BE2C (cell line): ENCODE data around the gene PDE6D.

ENCODE experiments used
- DNase-seq: peaks from one replicate; pipeline ENCODE4 v3.0.0-alpha.2; 2020
- H3K27me3 ChIP-seq: fragments of 250-450 bp; sonication (Bioruptor Pico); 2 replicates; pipeline ENCODE4 v1.5.1; 2020; ENCODE audit warnings: mild to moderate bottlenecking
- H3K36me3 ChIP-seq: fragments of 250-450 bp; sonication (Bioruptor Pico); 2 replicates; pipeline ENCODE4 v1.5.1; 2020; ENCODE audit warnings: mild to moderate bottlenecking
- H3K4me1 ChIP-seq: fragments of 250-450 bp; sonication (Bioruptor Pico); 2 replicates; pipeline ENCODE4 v1.5.1; 2020
- H3K4me3 ChIP-seq: 2 replicates; pipeline ENCODE4 v1.5.1; 2011; ENCODE audit warnings: low read depth, low read length
- H3K9me3 ChIP-seq: fragments of 250-450 bp; sonication (Bioruptor Pico); 2 replicates; pipeline ENCODE4 v1.5.1; 2020
- TF ChIP-seq, protein P1 (sequence below): IDR thresholded peaks from 2 replicates; pipeline ENCODE4 v1.5.1; 2012; ENCODE audit warnings: mild to moderate bottlenecking, low read depth, low read length

Gene PDE6D

DNA sequence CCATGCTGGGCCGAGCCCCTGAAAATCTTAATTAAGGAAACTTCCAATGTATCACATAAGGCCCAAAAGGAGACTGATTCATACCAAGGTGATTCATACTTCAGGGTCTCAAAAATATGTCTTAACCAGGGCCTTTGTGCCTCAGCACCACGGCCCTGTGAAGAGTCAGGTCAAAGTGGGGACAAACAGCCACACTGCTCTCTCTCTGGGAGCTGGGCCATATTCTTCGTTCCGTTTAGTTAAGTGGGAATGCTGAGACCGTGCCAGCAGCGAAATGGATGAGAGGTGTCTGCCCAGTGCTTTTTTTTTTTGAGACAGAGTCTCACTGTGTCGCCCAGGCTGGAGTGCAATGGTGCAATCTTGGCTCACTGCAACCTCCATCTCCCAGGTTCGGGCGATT is 82.1 kb downstream of the PDE6D start:
- Histone ChIP-seq H3K27me3 (no peaks in the 10 kb centered on the region), H3K4me3 (no peak overlapping the region), H3K36me3 (no peaks in the 10 kb centered on the region), H3K9me3 (no peaks in the 10 kb centered on the region), H3K4me1 (no peaks in the 10 kb centered on the region)
- TF ChIP-seq, protein P1, sequence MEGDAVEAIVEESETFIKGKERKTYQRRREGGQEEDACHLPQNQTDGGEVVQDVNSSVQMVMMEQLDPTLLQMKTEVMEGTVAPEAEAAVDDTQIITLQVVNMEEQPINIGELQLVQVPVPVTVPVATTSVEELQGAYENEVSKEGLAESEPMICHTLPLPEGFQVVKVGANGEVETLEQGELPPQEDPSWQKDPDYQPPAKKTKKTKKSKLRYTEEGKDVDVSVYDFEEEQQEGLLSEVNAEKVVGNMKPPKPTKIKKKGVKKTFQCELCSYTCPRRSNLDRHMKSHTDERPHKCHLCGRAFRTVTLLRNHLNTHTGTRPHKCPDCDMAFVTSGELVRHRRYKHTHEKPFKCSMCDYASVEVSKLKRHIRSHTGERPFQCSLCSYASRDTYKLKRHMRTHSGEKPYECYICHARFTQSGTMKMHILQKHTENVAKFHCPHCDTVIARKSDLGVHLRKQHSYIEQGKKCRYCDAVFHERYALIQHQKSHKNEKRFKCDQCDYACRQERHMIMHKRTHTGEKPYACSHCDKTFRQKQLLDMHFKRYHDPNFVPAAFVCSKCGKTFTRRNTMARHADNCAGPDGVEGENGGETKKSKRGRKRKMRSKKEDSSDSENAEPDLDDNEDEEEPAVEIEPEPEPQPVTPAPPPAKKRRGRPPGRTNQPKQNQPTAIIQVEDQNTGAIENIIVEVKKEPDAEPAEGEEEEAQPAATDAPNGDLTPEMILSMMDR: no peak
- no peak for DNase-seq

DNA sequence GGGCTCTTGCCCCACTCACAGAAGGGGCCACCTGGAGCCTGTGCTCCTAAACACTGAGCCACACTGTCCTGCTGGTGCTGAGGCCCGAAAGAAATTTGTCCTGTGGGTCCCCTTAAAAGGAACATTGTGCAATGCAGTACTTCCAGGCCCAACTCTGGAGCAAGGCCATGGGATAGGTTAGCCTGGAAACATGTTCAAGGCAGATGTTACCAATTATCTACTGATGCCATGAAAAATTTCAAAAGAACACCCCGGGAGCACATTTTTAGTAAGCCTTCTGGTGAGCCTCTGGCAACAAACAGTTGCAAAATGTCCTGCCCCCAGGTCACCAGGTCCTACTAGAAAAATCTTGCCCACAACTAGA is 85.1 kb downstream of the PDE6D start:
- TF ChIP-seq, protein P1: no peak
- Histone ChIP-seq H3K4me1 (no peaks in the 10 kb centered on the region), H3K9me3 (no peaks in the 10 kb centered on the region), H3K4me3 (no peak overlapping the region), H3K36me3 (no peaks in the 10 kb centered on the region), H3K27me3 (no peaks in the 10 kb centered on the region)
- DNase-seq: no peak

DNA sequence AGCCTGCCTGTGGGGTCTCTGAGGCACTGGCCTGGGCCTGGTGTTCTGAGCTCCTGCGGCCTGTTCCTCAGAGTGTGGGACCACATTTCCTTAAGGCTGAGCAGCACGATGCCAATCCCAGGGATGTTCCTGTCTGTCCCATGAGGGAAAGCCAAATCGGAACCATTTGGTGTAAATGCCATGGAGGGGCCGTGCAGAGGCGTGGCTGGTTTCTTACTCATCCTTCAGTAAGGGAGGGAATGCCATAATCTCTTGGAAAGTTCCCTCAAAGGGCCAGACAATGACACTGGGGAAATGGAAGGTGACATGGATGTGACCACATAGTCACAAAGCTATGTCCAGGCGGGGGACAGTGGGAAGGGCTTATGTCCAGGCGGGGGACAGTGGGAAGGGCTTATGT is 87.1 kb downstream of the PDE6D start:
- Histone ChIP-seq H3K4me1 (no peaks in the 10 kb centered on the region), H3K36me3 (no peaks in the 10 kb centered on the region), H3K4me3 (no peak overlapping the region), H3K9me3 (no peaks in the 10 kb centered on the region), H3K27me3 (no peaks in the 10 kb centered on the region)
- DNase-seq: no peak
- TF ChIP-seq, protein P1: no peak

DNA sequence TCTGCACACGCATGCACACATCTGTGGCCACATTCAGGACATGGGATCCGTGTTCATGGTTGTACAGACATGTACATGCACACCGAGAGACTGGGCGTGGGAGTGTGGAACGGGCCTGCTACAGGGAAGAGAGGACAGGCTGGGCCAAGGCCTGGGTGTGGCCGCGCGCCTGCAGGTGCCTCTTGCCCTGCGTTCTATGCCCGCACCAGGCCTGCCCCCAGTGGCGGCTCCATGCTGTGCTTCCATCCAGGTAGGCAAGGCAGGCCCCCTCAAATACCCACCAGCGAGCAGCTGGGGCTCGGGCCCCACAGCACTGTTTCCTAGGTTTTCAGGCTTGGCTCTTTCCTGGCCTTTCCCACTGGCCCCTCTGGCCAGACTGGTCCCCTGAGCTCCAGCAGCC is 88.2 kb downstream of the PDE6D start:
- Histone ChIP-seq H3K27me3 (no peaks in the 10 kb centered on the region), H3K36me3 (no peaks in the 10 kb centered on the region), H3K4me1 (no peaks in the 10 kb centered on the region), H3K9me3 (no peaks in the 10 kb centered on the region), H3K4me3 (no peak overlapping the region)
- TF ChIP-seq, protein P1: no peak
- no peak for DNase-seq

DNA sequence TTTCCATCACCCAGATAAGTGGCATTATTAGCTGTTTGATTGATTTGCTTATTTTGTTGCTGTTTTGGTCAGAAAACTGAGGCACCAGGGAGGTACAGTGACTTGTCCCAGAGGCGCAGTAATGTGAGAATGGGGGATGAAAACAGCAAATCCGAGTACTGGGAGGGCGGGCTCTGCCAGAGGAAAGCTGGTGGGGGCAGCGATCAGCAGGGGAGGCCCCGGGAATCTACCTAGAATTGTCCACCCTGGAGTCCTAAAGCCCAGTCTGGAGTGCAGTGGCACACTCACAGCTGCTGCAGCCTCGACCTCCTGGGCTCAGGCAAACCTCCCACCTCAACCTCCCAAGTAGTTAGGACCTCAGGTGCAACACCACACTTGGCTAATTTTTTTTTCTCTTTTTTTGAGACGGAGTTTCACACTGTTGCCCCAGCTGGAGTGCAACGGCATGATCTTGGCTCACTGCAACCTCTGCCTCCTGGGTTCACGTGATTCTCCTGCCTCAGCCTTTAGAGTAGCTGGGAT is 89.8 kb downstream of the PDE6D start:
- H3K27me3 ChIP-seq: no peaks in the 10 kb centered on the region
- peaks cover 4% of the 10 kb centered on the region; the same call in 1 of the 2 replicates for H3K4me1 ChIP-seq
- H3K9me3 ChIP-seq: no peaks in the 10 kb centered on the region
- TF ChIP-seq, protein P1: no peak
- no peak overlapping the region for H3K4me3 ChIP-seq
- no peak for DNase-seq
- H3K36me3 ChIP-seq: no peaks in the 10 kb centered on the region

DNA sequence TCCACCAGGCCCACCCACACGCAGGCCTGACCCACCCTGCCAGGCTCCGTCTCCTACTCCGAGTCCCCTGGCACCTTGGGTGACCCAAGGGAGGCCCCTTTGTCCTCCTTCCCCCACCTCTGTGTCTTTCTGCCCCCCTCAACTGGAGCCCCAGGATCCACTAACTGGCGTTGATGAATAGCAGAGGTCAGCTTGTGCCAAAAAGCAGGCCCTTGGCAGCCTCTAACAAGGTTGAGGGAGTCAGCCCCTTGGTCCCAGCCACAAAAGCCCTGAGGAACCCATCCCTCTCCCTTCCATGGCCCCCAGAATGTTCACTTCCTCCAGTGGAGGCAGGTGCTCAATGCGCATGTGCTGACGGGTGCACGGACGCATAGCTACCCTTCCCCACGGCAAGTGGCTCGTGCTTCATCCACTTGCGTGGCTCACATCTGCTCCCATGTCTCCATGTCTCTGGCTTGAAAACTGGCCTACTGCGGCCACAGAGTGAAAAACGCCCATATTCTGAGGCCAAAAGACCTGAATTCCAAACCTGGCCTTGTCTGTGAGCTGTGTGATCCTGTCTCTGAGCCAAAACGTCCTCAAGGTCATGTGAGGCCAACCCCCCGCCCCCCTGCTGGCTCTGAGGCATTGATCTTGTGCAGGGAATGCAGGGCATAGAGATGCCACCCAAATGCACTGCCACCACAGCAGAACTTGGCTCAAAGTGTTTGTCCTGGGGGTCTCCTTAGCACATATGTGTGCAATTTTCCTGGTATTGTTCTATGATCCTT is 91.8 kb downstream of the PDE6D start:
- TF ChIP-seq, protein P1: no peak
- H3K9me3 ChIP-seq: no peaks in the 10 kb centered on the region
- no peak for DNase-seq
- no peaks in the 10 kb centered on the region for H3K36me3 ChIP-seq
- H3K4me1 ChIP-seq: peaks cover 4% of the 10 kb centered on the region; the same call in 1 of the 2 replicates
- H3K4me3 ChIP-seq: no peak overlapping the region
- no peaks in the 10 kb centered on the region for H3K27me3 ChIP-seq
